ENCODE data around the gene KLK14.
A peak's percentile ranks its signal among the peaks of the same experiment; 100 is the strongest.

Gene KLK14

DNA sequence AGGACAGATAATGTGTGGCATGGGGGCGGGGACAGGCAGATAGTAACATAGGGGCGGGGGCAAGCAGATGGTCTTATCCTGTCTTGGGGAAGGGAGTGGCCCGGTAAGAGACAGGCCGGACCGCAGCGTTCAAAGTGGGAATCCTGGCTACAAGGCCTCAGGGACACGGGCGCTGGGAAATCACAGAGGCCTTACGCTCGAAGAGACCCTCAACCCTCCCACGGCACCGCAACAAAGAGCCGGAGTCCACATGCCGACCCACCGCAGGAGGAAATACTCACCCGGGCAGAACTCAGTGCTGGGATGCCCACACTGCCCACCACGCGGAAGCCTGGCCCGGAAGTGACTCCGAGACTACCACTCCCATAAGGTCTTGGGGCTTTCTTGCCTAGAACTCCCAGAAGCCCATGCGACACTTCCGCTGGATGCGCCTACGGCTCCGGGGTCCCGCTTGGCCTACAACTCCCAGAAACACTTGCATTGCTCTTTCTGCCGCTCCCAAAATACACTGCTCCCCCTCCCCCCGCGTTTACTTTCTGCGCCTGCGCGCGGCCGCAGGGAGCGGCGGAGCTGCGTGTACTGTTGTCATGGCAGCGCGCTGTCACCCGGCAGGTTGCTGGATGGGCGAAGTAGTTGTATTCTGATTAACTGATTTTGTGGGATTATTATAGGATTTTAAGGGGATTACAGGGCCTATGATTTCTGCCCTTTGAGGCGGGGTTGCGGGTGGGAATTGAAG lies 25.5 kb upstream of the KLK14 start, which contains the start of gene CTU1:
CTU1 (minus strand) TSS at position 344 of the 739 bp plus-strand sequence. CDS start 3,840 bp downstream, outside the sequence.
- peak; percentile 87 to 98 (median 97) for DNase-seq (ENCODE audit: low read depth in 3 of 3)

DNA sequence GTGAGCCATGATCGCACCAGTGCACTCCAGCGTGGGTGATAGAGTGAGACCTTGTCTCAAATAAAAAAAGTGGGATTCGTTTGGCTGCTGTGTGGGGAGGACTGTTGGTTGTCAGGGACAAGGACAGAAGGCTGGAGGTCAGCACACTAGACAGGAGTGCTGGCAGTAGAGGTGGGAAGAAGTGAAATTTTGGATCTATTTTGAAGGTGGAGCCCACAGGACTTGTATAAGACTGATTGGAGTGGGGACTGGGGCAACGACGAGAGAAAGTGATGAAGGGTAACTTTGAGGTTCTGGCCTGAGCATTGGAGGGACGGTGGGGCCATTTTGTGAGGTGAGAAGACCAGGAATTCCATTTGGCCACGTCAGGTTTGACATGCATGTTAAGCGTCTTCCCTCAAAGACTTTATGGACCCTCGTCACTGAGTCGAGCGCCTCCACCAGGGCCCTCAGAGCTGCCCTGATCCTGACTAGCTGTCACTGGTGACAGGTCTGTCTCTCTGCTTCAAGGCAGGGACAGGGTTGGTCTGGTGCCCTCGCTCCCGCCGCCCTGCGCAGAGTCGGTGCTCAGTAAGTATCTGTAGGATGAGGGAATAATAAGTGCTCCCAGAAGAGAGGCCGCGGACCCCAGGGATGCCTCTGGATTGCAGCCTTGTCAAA lies 24.8 kb upstream of the KLK14 start:
- DNase-seq (ENCODE audit: low read depth in 3 of 3), result no peak

DNA sequence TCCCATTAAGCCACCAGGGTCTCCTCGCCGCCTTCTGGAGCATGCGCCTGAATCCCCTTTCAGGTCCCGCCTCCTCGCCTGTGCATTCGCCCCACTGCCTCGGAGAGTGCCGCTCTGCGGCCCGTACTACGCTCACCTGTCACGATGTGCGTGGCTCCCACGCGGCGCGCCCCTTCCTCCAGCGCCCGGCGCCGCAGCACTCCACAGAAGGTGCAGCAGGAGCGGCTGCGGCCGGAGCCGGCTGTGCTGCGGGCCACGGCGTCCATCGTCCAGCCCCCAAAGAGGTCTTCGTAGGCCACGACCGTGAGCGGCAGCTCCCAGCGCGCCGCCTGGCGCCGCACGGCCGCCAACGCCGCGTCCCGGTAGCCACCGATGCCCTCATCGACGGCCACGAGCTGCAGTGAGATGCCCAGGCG lies 21.2 kb upstream of the KLK14 start:
- DNase-seq (ENCODE audit: low read depth in 3 of 3), result no peak

DNA sequence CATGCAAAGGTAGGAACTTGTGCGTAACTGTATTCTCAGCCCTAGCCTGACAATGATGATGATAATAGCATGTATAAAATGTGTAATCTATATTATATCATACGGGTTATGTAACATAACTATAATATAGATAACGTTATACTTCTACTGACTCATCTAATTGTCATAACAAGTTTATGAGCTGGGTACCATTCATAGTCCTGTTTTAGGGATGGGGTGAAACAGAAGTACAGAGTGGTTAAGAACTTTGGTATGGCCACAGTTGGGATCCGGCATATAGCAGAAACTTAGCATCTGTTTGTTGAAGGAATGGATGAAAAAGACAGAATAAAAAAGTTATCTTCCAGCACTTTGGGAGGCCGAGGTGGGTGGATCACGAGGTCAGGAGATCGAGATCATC lies 20.3 kb upstream of the KLK14 start:
- DNase-seq (ENCODE audit: low read depth in 3 of 3), result no peak

DNA sequence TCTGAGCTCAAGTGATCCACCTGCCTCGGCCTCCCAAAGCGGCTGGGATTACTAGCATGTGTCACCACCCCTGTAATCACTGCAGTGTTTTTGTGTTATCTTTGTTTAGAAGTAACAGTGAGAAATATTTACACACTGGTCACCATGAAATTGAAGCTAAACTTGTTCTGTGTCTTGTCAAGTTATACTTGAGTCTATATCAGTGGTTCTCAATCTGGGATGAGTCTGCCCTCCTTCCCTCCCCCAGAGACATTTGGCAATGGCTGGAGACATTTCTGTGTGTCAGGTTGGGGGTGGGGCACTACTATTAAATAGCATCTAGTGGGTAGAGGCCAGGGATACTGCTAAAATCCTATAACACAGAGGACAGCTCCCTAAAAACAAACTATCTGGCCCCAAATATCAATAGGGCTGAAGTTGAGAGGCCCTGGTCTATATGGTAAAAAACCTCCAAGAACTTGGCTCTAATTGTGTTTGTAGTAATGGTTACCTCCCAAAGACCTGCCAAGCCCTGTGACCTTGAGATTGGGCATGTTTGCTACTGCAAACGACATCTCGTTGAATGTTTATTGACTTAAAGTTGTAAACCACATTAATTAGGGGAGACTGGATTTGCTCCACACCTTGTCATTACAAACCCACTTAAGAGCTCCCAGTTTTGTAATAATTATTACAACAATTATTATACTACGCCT lies 18.6 kb upstream of the KLK14 start:
- no peak for DNase-seq (ENCODE audit: low read depth in 3 of 3)

DNA sequence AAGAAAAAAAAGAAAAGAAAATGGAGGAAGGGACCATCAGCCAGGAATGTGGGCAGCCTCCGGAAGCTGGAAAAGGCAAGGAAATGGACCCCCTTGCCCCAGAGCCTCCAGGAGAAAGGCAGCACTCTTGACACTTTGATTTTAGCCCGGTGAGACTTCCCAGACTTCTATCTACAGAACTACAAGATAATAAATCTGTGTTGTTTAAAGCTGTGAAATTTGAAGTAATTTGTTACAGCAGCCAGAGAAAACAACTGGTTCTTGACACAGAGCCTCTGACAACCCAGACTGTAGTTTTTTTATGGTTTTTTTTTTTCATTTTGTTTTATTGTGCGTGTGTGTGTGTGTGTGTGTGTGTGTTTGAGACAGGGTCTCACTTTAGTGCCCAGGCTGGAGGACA lies 17.9 kb upstream of the KLK14 start:
- no peak for DNase-seq (ENCODE audit: low read depth in 3 of 3)

DNA sequence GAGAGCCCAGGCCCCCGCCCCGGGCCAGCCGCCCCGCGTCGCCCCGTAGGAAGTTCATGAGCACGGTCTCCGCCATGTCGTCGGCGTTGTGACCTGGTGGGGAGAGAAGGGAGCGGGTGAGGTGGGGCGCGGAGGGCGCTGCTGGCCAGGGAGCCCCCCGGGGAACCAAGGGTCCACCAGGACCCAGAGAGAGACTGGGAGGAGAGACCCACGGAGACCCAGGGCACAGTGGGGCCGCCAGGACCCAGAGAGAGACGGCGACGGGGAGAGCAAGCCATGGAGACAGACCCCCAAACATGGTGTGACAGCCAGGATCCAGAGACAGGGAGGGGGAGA lies 16.3 kb upstream of the KLK14 start:
- no peak for DNase-seq (ENCODE audit: low read depth in 3 of 3)

DNA sequence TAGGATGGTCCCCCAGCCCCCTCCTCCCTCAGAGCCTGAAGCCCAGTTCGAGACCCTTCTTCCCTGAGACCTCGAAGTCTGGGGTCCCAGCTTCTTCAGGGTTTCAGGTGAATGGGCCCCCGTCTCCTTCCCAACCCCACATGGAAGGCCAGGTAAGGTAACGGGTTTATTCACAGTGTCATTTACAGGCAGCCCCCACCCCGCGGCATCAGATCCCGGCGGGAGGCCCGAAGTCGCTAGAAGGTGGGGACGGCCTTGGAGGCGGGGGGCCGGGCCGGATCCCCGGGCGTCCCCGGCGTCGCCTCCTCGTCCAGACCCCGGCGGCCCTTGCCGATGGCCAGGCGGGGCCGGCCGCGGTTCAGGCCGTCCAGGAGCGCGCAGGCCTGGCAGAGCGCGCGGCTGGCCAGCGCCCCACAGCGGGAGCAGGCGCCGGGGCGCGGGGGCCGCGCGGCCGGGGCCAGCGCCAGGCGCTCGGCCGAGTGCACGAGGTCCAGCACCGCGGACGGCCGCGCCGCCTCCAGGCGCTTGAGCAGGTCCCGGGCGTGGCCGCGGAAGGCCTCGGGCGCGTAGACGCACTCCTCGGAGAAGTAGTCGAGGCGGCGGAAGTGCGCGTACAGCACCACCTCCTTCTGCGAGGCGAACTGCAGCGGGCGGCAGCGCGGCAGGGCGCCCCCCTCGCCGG lies 15.8 kb upstream of the KLK14 start:
- no peak for DNase-seq (ENCODE audit: low read depth in 3 of 3)

DNA sequence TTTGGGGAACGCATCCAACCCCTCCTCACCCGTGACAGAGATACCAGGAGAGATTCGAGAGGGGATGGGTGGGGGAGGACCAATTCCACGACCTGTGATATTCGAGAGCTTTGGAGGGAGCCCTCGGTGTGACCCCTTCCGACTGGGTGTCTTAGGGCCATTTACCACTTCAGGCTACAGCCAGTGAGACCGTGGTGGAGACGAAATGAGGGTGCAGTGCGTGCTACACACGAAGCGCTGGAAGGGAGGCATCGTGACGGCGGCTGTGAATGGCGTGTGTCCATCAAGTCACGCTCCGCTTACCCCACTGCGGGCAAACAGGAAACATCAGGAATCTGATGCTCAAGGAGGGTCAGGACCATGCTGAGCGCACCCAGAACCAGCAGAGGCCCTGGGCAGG lies 15.1 kb upstream of the KLK14 start:
- no peak for DNase-seq (ENCODE audit: low read depth in 3 of 3)

DNA sequence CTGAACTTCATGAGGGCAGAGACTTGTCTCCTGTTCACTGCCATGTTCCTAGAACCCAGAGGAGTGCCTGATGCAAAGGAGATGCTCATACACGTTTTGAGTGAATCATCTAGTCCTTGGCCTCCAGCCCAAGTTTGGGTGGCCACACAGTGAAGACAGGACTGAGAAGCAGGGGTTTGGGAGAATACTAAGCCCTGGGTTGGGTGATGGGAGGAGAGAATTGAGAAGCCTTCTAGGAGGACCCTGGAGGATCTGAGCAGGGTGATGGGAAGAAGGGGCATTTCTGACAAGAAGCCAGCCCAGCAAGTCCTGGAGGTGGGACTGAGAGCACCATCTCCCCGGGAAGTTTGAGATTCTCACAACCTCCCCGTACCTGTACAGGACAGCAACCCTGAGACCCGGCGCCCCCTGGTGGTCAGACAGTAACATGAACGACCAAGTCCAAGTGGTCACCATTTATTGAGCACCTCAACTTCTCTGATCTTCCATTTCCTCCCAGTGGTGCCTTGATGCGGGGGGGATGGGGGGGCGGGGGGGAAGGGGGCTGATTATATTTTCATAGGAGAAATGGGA lies 14.6 kb upstream of the KLK14 start:
- peak; percentile 30 to 51 (median 47) for DNase-seq (ENCODE audit: low read depth in 3 of 3)

DNA sequence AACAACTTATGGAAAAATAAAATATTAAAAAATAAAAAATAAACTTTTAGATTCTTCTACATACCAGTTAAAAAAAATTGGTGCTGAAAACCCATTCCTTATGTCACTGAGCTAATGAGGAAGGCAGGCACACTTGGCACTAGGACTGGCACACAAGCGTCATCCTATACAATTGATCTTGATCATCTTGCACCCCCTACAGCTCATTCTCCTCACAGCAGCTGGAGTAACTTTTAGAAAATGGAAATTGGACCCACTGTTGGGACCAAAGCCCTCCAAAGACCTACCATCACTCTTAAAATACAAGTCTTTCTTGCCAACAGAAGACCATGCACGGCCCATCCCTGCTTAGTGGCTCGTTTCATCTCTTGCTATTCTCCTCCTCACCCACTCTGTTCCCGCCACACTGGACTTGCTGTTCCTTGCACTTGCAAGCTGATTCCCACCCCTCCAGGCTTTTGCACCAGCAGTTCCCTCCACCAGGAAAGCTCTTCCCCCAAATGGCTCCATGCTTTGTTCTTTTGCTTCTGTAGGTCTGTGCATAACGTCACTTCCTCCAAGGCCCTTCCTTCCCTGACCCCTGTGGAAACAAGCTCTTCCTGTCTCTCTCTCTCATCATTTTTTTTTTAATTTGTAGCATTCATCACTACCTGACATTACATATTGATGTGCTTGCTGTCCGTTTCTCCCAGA lies 13.9 kb upstream of the KLK14 start:
- DNase-seq (ENCODE audit: low read depth in 3 of 3), result no peak

DNA sequence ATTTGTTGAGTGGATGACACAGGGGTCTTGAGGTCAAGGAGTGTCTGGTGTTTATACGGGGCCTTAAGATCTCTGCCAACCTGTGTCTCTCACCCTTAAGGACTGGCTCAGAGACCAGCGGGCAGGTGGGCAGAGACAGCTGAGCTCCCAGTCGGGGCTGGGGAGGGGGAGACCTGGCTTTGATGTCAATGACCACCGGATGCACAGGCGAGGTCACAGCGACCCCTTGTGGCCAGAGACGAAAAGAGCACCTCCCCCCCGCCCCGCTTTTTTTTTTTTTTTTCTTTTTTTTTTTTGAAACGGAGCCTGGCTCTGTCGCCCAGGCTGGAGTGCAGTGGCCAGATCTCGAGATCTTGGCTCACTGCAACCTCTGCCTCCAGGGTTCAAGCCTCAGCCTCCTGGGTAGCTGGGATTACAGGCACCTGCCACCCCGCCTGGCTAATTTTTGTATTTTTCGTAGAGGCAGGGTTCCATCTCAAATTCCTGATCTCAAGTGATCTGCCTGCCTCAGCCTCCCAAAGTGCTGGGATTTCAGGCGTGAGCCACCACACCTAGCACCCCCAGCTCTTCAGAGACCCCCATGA lies 12.1 kb upstream of the KLK14 start:
- DNase-seq (ENCODE audit: low read depth in 3 of 3), result no peak

DNA sequence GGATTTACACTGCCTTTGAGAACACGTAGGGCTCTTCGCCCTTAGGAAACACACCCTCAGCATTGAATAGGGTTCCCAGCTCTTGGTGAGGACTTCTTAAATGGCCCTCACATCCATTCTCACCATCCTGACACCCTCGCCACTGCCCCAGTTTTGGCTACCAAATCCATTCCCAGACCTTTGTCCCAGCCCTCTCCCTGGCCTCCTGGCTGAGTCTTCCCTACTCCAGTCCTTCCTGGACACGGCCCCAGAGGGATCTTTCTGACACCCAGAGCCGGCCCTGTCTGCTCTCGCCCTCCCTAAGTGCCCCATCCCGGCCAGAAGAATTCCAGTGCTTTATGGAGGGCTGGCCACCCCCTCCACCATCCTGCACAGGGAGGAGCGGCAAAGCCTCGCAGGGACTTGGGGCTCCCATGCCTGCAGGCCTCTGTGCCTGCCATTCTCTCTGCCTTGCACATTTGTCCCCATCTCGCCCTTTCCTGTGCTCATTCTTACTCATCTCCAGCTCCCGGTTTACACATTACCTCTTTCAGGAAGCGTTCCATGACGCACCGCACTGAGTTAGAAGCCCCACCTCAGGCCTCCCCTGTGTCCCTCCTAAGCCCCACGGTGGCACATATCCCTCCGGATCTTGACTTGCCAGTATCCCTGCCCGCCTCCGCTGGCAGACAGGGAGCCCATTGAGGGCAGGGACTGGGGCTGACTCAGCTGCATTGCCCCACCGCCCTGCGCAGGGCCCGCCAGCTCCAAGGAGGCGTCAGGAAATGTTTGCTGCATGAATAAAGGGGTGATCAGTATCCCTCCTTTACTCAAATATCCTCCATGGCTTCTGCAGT lies 11.0 kb upstream of the KLK14 start:
- no peak for DNase-seq (ENCODE audit: low read depth in 3 of 3)

DNA sequence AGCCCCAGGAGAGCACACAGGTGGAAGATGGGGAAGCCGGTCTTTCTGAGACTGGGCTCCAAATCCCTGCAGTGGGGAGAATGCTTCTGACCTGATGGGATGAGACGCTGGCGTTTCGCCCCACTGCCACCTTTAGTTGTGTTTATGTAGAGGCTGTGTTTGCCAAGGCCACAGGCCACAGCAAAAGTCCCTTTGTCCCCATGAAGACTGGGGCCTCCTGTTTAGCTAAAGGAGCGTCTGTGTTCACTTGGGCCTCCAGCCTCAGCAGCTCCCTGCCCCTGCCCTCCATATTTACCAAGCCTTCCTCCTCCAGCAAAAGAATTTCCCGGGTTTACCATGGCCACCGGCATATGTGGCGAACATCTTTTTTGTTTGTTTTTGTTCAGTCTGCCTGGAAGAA lies 10.4 kb upstream of the KLK14 start:
- no peak for DNase-seq (ENCODE audit: low read depth in 3 of 3)

DNA sequence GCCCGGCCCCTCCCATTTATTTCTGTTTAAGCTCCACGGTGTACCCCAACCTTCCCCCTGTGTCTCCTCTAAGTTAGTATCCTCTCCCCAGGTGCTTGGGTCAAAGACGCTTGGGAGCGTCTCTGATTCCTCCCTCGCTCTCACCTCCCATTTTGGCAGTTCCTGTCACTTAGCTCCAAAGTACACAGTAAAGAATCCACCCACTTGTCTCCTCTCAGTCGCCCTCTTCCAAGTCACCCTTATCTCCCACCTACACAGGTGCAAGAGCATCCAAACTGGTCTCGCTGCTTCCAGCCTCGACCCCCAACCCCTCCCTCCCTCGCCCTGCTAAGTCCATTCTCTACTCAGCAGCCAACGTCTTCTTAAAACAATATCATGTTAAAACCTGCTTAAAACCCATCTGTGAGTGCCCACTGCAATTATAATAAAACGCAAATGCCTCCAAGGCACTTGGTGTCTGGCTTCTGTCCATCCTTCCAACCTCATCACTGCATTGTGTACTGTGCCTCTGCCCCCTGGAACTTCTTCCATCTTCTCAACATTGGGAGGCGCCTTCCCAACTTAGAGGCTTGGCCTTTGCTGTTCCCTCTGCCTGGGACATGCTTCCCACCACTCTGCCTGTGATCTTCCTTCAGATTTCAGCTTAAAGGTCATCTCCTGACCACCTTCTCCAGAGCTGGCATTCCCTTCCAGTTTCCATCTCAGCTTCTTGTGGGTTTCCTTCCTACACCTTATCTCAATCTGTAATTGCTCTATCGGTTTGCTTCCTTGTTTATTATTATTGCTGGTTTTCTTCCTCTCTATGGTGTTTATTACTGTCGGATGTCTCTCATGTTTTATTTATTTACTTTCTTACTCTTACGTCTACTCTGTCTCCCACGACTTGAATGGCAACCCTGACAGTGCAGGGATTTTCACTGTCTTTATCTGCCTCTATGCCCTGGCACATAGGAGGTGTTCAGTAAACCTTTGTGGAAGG lies 9.5 kb upstream of the KLK14 start:
- no peak for DNase-seq (ENCODE audit: low read depth in 3 of 3)

DNA sequence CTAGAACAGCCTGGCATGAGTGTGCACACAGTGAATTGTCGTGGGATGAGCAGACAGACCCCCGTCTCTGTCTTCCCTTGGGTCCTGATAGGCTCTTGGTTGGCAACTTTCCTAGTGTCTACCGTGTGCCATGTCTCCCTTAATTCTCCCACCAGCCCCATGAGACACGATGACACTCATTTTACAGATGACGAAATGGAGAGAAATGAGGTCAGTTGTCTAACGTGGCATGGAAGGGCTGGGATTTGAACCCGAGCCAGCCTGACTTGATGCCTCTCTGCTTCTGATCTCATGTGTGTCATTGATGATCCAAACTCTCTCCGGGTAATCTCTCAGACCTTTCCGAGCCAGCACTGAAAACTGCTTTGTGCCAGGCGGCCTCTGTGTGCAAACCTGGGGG lies 8.4 kb upstream of the KLK14 start:
- no peak for DNase-seq (ENCODE audit: low read depth in 3 of 3)

DNA sequence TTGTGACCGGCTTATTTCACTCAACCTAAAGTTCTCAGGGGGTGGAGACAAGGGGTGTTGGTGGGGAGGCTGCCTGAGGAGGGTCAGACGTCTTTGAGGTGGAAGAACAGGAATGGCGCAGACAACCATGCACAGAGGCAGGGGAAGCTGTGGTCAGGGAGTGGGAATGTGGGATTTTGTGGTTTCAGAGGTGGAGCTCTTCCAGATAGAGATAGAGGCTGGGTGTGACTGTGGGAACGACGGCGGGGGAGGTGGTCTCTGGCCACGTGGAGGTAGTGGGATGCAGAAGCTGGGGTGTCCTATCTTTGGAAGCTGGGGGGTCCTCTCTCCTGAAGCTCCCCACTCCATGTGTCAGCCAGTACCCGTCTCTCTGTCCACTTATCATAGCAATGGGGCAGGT lies 7.8 kb upstream of the KLK14 start:
- no peak for DNase-seq (ENCODE audit: low read depth in 3 of 3)

DNA sequence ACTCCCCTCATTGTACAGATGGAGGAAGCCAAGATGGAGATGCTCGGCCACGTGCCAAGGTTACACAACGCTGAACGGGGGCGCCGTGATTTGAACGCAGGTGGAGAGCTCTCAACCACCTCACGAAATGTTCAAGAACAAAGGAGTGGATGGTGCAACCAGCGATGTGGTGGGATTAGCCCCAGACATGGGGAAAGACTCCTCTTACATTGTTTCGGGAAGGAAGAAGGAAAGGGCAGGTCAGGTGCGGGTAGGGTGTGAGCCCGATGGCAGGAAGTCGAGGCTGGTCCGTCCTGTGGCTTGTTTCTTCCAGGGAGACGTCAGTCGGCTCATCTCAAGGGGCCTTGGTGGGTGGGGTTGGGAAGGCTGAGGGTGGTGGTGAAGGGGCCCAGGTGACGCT lies 7.1 kb upstream of the KLK14 start:
- DNase-seq (ENCODE audit: low read depth in 3 of 3), result no peak
